ENCODE data around the gene PRKCA. TPM values are rescaled to one million over a fixed set of nuclear protein-coding genes. Genes with fewer than 3 reads are reported as not detected.
"Not testable (repeated sequence)": the region's sequence is repeated elsewhere in the genome, so short reads cannot be mapped to it uniquely, and the experiment has no call there.

The PRKCA gene
- total RNA-seq, 1 donor from 2014 or later, result 2.2 TPM

DNA sequence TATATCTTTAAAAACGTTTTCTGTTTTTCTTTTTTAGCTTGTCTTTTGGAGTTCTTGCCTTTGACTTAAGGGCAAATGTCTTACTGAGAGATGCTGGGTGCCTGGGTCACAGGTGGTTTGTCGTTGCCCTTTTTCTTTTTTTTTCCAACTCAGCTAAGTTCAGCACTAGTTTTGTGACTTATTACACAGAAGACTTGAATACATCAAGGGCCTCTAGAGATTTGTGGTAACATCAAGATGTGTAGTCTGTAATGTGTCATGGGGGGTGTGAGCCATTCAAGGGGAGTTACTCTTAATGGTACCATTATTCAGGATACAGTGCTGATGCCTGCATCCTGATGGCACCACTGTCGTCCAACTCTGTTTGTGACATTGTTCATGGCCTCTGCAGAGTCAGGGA, 95.1 kb downstream of the PRKCA start:
- intact Hi-C loops (cut with micrococcal nuclease), result no loop called here
- Mint-ChIP-seq H3K27me3 (peaks cover 5% of the 10 kb centered on the region), H3K27ac (no peak overlapping the region), H3K4me3 (no peak overlapping the region), H3K36me3 (ENCODE audit: low read depth) (no peaks in the 10 kb centered on the region), H3K9me3 (no peaks in the 10 kb centered on the region), H3K4me1 (no peaks in the 10 kb centered on the region)
- POLR2A ChIA-PET, result interaction anchor here (0.6 kb wide), 1 partner anchor 43 kb away, joined by 3 read pairs; no protein-coding TSS in a partner anchor
- ATAC-seq (ENCODE audit: low read depth) (no peak), DNase-seq (no peak)
- TF ChIP-seq, protein P1, sequence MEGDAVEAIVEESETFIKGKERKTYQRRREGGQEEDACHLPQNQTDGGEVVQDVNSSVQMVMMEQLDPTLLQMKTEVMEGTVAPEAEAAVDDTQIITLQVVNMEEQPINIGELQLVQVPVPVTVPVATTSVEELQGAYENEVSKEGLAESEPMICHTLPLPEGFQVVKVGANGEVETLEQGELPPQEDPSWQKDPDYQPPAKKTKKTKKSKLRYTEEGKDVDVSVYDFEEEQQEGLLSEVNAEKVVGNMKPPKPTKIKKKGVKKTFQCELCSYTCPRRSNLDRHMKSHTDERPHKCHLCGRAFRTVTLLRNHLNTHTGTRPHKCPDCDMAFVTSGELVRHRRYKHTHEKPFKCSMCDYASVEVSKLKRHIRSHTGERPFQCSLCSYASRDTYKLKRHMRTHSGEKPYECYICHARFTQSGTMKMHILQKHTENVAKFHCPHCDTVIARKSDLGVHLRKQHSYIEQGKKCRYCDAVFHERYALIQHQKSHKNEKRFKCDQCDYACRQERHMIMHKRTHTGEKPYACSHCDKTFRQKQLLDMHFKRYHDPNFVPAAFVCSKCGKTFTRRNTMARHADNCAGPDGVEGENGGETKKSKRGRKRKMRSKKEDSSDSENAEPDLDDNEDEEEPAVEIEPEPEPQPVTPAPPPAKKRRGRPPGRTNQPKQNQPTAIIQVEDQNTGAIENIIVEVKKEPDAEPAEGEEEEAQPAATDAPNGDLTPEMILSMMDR (IDR thresholded peaks at IDR 0.05), result no peak
- CTCF ChIA-PET, result no interaction called here

DNA sequence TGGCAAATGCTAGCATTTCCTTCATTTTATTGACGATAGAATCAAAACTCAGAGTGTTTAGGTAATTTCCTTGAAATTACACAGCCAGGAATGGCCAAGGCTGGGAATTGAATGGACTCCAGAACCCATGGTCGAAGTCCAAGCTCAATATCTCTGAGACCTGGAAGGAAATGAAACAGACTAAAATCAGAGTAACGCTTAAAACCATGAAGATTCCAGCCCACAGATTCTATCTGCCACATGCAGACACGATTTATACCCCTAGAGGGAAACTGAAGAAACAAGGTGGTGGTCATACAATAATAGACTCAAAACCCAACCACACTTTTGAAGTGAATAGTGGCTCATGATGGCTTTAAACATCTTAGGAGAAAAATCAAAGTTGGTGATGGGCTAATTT, 95.6 kb downstream of the PRKCA start:
- Mint-ChIP-seq H3K36me3 (ENCODE audit: low read depth) (no peaks in the 10 kb centered on the region), H3K27me3 (peaks cover 5% of the 10 kb centered on the region), H3K4me1 (no peaks in the 10 kb centered on the region), H3K9me3 (no peaks in the 10 kb centered on the region), H3K4me3 (no peak overlapping the region), H3K27ac (no peak overlapping the region)
- POLR2A ChIA-PET, result no interaction called here
- CTCF ChIA-PET, result no interaction called here
- TF ChIP-seq, protein P1 (IDR thresholded peaks at IDR 0.05), result no peak
- no peak for DNase-seq
- no peak for ATAC-seq (ENCODE audit: low read depth)
- intact Hi-C loops (cut with micrococcal nuclease), result no loop called here

DNA sequence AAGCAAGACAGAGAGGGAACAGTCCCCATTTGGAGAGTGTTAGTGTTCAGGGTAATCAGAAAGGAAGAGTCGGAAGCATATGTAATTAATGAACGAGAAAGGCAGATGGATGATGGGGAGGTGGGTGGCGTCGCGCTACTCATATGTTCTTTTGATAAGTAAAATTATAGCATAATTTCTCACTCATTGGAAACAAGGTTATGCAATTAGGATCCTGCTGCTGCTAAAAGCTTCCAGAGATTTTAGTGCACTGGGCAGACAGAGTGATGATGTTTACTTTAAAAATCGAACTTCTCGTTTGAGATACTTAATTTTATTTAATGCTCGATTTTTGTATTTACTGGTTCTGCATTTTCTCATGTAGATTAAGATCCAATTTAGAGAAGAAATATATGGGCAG, 96.2 kb downstream of the PRKCA start:
- Mint-ChIP-seq H3K4me1 (no peaks in the 10 kb centered on the region), H3K36me3 (ENCODE audit: low read depth) (no peaks in the 10 kb centered on the region), H3K27ac (no peak overlapping the region), H3K4me3 (no peak overlapping the region), H3K9me3 (no peaks in the 10 kb centered on the region), H3K27me3 (peaks cover 5% of the 10 kb centered on the region)
- ATAC-seq (ENCODE audit: low read depth) (no peak), DNase-seq (no peak)
- intact Hi-C loops (cut with micrococcal nuclease), result no loop called here
- ChIA-PET POLR2A (no interaction called here), CTCF (no interaction called here)
- TF ChIP-seq, protein P1 (IDR thresholded peaks at IDR 0.05), result no peak

DNA sequence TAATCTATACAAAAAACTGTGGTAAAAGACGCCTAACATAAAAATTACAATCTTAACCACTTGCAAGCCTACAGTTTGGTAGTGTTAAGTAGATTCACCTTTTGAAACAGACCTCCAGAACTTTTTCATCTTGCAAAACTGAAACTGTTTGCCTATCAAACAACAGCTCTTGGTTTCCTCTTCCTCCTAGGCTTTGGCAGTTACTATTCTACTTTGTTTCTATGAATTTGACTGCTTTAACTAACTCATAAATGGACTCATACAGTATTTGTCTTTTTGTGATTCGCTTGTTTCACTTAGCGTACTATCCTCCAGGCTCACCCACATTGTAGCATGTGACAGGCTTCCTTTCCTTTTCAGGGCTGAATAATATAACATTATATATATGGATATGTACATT, 97.0 kb downstream of the PRKCA start:
- Mint-ChIP-seq H3K4me1 (no peaks in the 10 kb centered on the region), H3K9me3 (no peaks in the 10 kb centered on the region), H3K27ac (no peak overlapping the region), H3K4me3 (no peak overlapping the region), H3K36me3 (ENCODE audit: low read depth) (no peaks in the 10 kb centered on the region), H3K27me3 (peaks cover 5% of the 10 kb centered on the region)
- TF ChIP-seq, protein P1 (IDR thresholded peaks at IDR 0.05), result no peak
- intact Hi-C loops (cut with micrococcal nuclease), result no loop called here
- ChIA-PET CTCF (no interaction called here), POLR2A (no interaction called here)
- ATAC-seq (ENCODE audit: low read depth) (no peak), DNase-seq (no peak)

DNA sequence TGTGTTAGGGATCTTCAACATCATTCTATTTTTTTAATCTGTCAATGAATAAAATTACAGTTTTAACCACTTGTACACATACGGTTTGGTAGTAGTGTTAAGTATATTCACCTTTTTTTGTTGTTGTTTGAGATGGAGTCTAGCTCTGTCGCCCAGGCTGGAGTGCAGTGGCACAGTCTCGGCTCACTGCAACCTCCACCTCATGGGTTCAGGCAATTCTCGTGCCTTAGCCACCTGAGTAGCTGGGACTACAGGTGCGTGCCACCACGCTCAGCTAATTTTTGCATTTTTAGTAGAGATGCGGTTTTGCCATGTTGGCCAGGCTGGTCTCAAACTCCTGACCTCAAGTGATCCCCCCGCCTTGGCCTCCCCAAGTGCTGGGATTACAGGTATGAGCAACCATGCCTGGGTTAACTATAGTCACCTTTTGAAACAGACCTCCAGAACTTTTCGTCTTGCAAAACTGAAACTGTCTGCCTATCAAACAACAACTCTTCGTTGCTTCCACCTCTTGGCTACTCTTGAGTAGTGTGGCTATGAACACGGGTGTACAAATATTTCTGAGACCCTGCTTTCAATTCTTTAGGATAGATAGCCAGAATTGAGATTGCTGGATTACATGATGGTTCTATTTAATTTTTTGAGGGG, 97.8 kb downstream of the PRKCA start:
- H3K9me3 Mint-ChIP-seq; ATAC-seq (ENCODE audit: low read depth); H3K27me3 Mint-ChIP-seq; H3K4me1 Mint-ChIP-seq; intact Hi-C loops (cut with micrococcal nuclease); CTCF ChIA-PET; H3K4me3 Mint-ChIP-seq; H3K27ac Mint-ChIP-seq; H3K36me3 Mint-ChIP-seq (ENCODE audit: low read depth); POLR2A ChIA-PET; DNase-seq: not testable (repeated sequence)

DNA sequence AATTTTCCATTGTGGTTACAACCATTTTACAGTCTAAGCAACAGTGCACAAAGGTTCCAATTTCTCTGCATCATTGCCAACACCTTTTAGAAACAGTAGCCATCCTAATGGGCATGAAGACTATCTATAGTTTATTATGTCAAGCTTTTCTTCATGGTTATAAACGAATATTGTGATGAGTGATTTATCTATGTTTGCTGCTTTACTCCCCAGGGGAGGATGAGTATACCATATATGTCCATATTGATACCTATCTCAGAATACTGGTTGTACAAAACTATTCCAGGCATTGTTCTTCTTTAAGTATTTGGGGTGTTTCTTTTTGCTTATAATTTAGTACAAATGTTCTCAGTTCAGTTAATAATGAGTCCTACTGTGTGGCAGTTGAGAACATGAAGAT, 98.3 kb downstream of the PRKCA start:
- ATAC-seq (ENCODE audit: low read depth) (no peak), DNase-seq (no peak)
- CTCF ChIA-PET, result no interaction called here
- POLR2A ChIA-PET, result no interaction called here
- H3K4me3 Mint-ChIP-seq, result no peak overlapping the region
- H3K9me3 Mint-ChIP-seq, result no peaks in the 10 kb centered on the region
- no peaks in the 10 kb centered on the region for H3K4me1 Mint-ChIP-seq
- intact Hi-C loops (cut with micrococcal nuclease), result no loop called here
- peaks cover 7% of the 10 kb centered on the region for H3K27me3 Mint-ChIP-seq
- H3K27ac Mint-ChIP-seq, result no peak overlapping the region
- no peaks in the 10 kb centered on the region for H3K36me3 Mint-ChIP-seq (ENCODE audit: low read depth)
- TF ChIP-seq, protein P1 (IDR thresholded peaks at IDR 0.05), result no peak
